Esophagus muscularis mucosa (tissue), 4 donors: ENCODE data around the gene CYBA. TPM values are rescaled to one million over a fixed set of nuclear protein-coding genes. Genes with fewer than 3 reads are reported as not detected.

ENCODE experiments used
- DNase-seq: peaks from one replicate; pipeline ENCODE4 v3.0.0-alpha.2; 2017; ENCODE audit errors: extremely low spot score
- H3K27ac ChIP-seq, 4 donors: fragments of 200-600 bp; sonication (generic); replicated peaks in 1 of 4; 1 replicate in 3 of 4; 2 replicates in 1 of 4; pipeline ENCODE4 v1.5.1; 2016 to 2019; ENCODE audit warnings: mild to moderate bottlenecking in 1 of 4
- H3K27me3 ChIP-seq, 4 donors: fragments of 200-600 bp; sonication (generic); one replicate each; pipeline versions ENCODE4 v1.5.1 to v1.6.0; 2016 to 2019
- H3K36me3 ChIP-seq, 4 donors: fragments of 200-600 bp; sonication (generic); one replicate each; pipeline ENCODE4 v1.5.1; 2016 to 2019
- H3K4me1 ChIP-seq, 4 donors: fragments of 200-600 bp; sonication (generic); one replicate each; pipeline ENCODE4 v1.5.1; 2016 to 2019
- H3K4me3 ChIP-seq, 4 donors: fragments of 200-600 bp; sonication (generic); 1 replicate in 2 of 4; 2 replicates in 2 of 4; pipeline ENCODE4 v1.5.1; 2016 to 2019; ENCODE audit warnings: mild to moderate bottlenecking in 4 of 4, moderate library complexity in 1 of 4
- H3K9me3 ChIP-seq, 4 donors: fragments of 200-600 bp; sonication (generic); 1 replicate in 3 of 4; 2 replicates in 1 of 4; pipeline ENCODE4 v1.5.1; 2016 to 2019
- EP300 ChIP-seq: sonication (generic); formaldehyde crosslinking; IDR thresholded peaks from one replicate; pipeline ENCODE4 v1.6.1; 2017; ENCODE audit warnings: antibody characterized with exemption
- POLR2A ChIP-seq: fragments of 450-650 bp; IDR thresholded peaks from one replicate; pipeline ENCODE4 v1.6.1; 2017; ENCODE audit warnings: antibody characterized with exemption, moderate library complexity, mild to moderate bottlenecking, low read depth
- POLR2AphosphoS5 ChIP-seq, 2 donors: sonication (generic); formaldehyde crosslinking; IDR thresholded peaks; one replicate each; pipeline ENCODE4 v1.6.1; 2017; ENCODE audit warnings: antibody characterized with exemption in 2 of 2
- WGBS: methylation state at CpG from one replicate; pipeline ENCODE4 v1.1.5; 2018; 5-methylcytosine and 5-hydroxymethylcytosine counted together
- intact Hi-C: fragments of 100-400 bp; cut with DNase I; formaldehyde crosslinking; loops from one replicate; pipeline ENCODE4 v1.15.1; 2023
- total RNA-seq, 4 donors: library from RNA; depleted of rRNA; stranded (reverse); fragments of >200 nt; gene quantifications; one replicate each; pipeline versions ENCODE4 v1.1.0 to v1.2.1, GENCODE V29; 2016
- TF ChIP-seq, protein P1 (sequence below), 3 experiments: fragments of 200-600 bp in 2 of 3; fragments of 450-650 bp in 1 of 3; sonication (generic) in 2 of 3; IDR thresholded peaks; one replicate each; pipeline ENCODE4 v1.5.1; 2017 to 2019; ENCODE audit warnings: antibody characterized with exemption in 3 of 3, mild to moderate bottlenecking in 2 of 3, moderate library complexity in 1 of 3

The CYBA gene
- total RNA-seq, 4 donors from 2014 or later: 46.5 to 156 (median 99.2) TPM

DNA sequence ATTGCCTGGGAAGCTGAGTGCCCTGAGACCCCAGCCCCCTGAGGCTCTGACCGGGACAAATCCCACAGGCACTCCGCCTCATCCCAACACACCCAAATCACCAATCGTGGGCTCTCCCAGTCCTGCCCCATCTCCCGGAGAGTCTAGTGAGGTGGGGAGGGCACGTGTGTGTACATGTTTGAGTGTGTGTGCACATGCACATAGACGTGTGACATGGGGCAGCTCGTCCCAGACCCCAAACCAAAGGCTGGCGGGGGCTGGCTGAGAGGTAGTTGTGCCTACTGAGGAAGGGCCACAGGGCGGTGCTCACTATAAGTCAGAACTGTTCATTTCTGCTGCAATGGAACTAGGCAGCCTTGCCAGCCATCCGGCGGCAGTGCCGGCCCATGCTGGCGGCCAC lies 26.9 kb upstream of the CYBA start:
- Histone ChIP-seq H3K36me3 (peaks cover 0 to 8% (median 3%) of the 10 kb centered on the region in 4 donors), H3K4me3 (no peak overlapping the region), H3K27me3 (peaks cover 0 to 44% (median 23%) of the 10 kb centered on the region in 4 donors), H3K4me1 (peaks cover 11 to 20% (median 13%) of the 10 kb centered on the region in 4 donors), H3K27ac (no peak overlapping the region), H3K9me3 (no peaks in the 10 kb centered on the region)
- TF ChIP-seq POLR2A (no peak), POLR2AphosphoS5 (IDR thresholded peaks at IDR 0.05) (no peak), EP300 (no peak)
- TF ChIP-seq, protein P1, sequence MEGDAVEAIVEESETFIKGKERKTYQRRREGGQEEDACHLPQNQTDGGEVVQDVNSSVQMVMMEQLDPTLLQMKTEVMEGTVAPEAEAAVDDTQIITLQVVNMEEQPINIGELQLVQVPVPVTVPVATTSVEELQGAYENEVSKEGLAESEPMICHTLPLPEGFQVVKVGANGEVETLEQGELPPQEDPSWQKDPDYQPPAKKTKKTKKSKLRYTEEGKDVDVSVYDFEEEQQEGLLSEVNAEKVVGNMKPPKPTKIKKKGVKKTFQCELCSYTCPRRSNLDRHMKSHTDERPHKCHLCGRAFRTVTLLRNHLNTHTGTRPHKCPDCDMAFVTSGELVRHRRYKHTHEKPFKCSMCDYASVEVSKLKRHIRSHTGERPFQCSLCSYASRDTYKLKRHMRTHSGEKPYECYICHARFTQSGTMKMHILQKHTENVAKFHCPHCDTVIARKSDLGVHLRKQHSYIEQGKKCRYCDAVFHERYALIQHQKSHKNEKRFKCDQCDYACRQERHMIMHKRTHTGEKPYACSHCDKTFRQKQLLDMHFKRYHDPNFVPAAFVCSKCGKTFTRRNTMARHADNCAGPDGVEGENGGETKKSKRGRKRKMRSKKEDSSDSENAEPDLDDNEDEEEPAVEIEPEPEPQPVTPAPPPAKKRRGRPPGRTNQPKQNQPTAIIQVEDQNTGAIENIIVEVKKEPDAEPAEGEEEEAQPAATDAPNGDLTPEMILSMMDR (IDR thresholded peaks at IDR 0.05): no peak
- DNase-seq: no peak
- intact Hi-C loops: no loop called here
- WGBS: 57% methylated on average over 9 of the region's 13 CpGs

DNA sequence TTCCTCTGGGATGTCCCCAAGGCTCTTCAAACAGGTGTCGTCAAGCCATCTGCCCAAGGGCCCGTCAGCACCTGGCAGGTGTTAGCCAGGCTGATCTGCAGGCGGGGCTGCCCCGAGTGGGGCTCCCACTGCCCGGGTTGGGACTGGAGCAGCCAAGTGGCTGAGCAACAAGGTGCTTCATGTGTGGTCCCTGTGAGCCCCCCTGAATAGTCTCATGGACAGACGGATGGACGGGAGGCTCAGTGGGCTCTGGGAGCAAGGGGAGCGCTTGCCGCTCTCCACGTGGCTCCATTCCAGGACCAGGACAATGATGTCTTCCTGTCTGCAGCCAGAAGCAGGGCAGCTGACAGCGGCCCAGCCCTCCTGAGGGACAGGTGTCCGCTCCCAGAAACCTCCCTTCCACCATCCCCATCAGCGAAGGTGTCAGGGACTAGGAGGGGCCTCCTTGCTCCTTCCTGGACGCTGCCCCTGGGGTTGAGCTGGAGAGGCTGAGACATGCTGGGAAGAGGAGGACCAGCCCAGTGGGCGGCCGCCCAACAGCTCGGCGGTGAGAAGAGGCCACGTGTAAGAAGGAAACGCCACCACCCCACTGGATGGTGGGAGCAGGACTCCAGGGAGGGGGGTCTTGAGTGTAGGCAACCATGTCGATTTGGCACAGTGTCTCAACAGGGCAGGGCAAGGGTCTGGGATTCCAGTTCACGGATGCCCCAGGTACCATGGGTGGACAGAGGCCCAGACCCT lies 25.8 kb upstream of the CYBA start:
- intact Hi-C loops: no loop called here
- H3K27me3 ChIP-seq: peaks cover 0 to 36% (median 19%) of the 10 kb centered on the region in 4 donors
- H3K4me1 ChIP-seq: peaks cover 6 to 26% (median 10%) of the 10 kb centered on the region in 4 donors
- H3K36me3 ChIP-seq: peaks cover 0 to 8% (median 3%) of the 10 kb centered on the region in 4 donors
- no peak for DNase-seq
- no peak overlapping the region for H3K27ac ChIP-seq
- no peak overlapping the region for H3K4me3 ChIP-seq
- 81% methylated on average over 15 of the region's 22 CpGs for WGBS
- no peaks in the 10 kb centered on the region for H3K9me3 ChIP-seq
- TF ChIP-seq EP300: no peak
- TF ChIP-seq, protein P1 (IDR thresholded peaks at IDR 0.05): no peak
- TF ChIP-seq POLR2AphosphoS5 (IDR thresholded peaks at IDR 0.05): no peak
- no peak for TF ChIP-seq POLR2A

DNA sequence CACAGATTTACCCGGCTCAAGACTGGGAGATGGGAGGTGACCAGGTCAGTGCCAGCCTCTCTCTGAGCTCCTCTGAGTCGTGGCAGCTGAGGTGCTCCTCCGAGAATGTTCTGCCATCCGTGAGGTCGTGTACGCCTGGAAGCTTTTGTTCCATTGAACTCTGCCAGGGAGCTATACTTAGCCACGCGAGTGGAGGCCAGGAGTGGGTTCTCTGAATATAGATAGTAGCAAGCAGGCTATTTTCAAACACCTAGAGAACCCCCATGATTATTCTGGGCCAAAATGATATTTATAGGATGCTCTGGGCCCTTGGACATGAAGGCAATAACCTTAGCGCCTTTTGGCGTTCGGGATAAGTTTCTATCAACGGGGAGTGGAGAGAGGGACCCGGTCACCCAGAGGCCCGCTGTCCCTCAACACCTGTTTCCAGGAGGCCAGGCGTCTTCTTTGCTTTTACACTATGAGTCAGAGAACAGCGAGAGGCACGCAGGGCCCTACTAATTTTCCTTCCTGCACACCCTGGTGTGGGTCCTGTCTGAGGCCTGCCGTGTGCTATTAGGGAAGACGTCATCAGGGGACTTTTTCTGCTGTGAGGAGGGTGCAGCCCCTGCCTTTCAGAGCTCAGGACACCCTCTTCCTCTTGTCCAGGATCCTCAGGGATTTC lies 23.0 kb upstream of the CYBA start:
- Histone ChIP-seq H3K9me3 (no peaks in the 10 kb centered on the region), H3K27me3 (peaks cover 0 to 13% (median 9%) of the 10 kb centered on the region in 4 donors), H3K4me1 (peaks cover 0 to 26% (median 6%) of the 10 kb centered on the region in 4 donors), H3K36me3 (peaks cover 0 to 8% (median 3%) of the 10 kb centered on the region in 4 donors), H3K4me3 (no peak overlapping the region), H3K27ac (no peak overlapping the region)
- no peak for TF ChIP-seq POLR2AphosphoS5 (IDR thresholded peaks at IDR 0.05)
- TF ChIP-seq, protein P1 (IDR thresholded peaks at IDR 0.05): no peak
- no peak for TF ChIP-seq POLR2A
- TF ChIP-seq EP300: no peak
- no peak for DNase-seq
- intact Hi-C loops: no loop called here
- 94% methylated on average over 19 of the region's 19 CpGs for WGBS

DNA sequence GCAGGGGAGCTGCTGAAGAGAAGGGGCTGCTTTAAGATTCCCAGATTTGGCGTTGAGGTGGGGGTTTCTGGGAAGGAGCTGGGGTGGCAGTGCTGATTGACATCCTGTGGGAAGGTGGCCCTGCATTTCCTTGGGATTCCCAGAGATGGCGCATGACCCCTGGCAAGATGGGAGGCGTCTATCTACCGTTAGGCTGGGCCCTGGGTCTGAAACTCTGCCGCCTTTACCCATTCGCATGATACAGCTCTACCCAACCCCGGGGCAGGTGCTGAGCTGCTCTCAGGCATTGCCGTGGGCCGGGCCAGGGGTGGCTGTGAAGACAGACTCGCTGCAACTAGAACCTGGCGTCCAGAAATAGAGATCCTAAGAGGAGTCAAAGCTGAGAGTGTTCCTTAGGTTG lies 21.9 kb upstream of the CYBA start:
- no peak overlapping the region for H3K4me3 ChIP-seq
- peaks cover 0 to 26% (median 0%) of the 10 kb centered on the region in 4 donors for H3K4me1 ChIP-seq
- 72% methylated on average over 11 of the region's 11 CpGs for WGBS
- H3K27me3 ChIP-seq: peaks cover 0 to 2% (median under 1%) of the 10 kb centered on the region in 4 donors
- no peaks in the 10 kb centered on the region for H3K9me3 ChIP-seq
- TF ChIP-seq POLR2AphosphoS5 (IDR thresholded peaks at IDR 0.05): no peak
- TF ChIP-seq EP300: no peak
- TF ChIP-seq POLR2A: no peak
- TF ChIP-seq, protein P1 (IDR thresholded peaks at IDR 0.05): no peak
- H3K36me3 ChIP-seq: peaks cover 0 to 11% (median 4%) of the 10 kb centered on the region in 4 donors
- intact Hi-C loops: no loop called here
- no peak overlapping the region for H3K27ac ChIP-seq
- no peak for DNase-seq
